ENCODE measurements around the gene PSPC1. TPM values are rescaled to one million over a fixed set of nuclear protein-coding genes. Genes with fewer than 3 reads are reported as not detected.
"Not testable (repeated sequence)": the region's sequence is repeated elsewhere in the genome, so short reads cannot be mapped to it uniquely, and the experiment has no call there.

Gene PSPC1, protein sequence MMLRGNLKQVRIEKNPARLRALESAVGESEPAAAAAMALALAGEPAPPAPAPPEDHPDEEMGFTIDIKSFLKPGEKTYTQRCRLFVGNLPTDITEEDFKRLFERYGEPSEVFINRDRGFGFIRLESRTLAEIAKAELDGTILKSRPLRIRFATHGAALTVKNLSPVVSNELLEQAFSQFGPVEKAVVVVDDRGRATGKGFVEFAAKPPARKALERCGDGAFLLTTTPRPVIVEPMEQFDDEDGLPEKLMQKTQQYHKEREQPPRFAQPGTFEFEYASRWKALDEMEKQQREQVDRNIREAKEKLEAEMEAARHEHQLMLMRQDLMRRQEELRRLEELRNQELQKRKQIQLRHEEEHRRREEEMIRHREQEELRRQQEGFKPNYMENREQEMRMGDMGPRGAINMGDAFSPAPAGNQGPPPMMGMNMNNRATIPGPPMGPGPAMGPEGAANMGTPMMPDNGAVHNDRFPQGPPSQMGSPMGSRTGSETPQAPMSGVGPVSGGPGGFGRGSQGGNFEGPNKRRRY
- total RNA-seq (ENCODE audit: low replicate concordance): 77.0 and 87.0 TPM in 2 replicates

DNA sequence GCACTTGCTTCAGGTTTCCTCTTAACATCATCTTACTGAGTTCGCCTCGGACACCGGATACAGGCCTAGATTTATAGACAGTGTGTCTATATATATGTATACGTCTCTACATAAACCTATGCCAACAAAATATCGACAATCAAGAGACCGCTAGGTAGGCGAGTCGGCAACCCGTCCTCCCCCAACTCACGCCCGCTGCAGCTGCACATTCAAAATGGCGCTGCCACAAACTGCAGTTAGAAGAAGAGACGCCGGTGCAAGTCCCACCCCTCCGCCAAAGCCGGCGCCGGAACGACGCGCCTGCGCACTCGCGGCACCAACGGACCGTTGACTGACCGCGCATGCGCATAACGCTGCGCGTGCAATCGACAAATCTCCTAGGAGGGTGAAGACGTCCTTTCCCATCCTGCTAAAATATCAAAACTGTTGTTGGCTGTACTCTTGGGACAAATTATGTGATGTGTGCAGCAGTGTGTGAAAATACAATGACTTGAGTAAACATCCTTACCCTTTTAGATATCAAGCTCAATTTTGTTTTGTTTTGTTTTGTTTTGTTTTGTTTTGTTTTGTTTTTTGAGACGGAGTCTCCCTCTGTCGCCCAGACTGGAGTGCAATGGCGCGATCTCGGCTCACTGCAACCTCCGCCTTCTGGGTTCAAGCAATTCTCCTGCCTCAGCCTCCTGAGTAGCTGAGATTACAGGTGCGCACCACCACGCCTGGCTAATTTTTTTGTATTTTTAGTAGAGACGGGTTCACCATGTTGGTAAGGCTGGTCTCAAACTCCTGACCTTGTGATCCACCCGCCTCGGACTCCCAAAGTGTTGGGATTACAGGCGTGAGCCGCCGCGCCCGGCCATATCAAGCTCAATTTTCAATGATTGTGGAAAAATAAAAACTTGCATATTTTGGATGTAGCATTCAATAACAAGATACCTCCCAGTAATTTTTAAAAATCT, at the start of gene PSPC1:
Gene PSPC1, minus strand, starts transcription at position 219 of the 956 bp plus-strand sequence. Its CDS starts 188 bp downstream, at position 31.
- Histone ChIP-seq H3K4me2 (peak within 1 kb of the TSS; percentile 84), H3K9ac (peak within 1 kb of the TSS; percentile 89), H3K27ac (peak within 1 kb of the TSS; percentile 59), H3F3A (ENCODE audit: low read depth) (peaks cover 11% of the 10 kb centered on the region), H3K79me2 (ENCODE audit: low read depth) (peaks cover 26% of the 10 kb centered on the region), H3K4me3 (peak within 1 kb of the TSS; percentile 86), H2AFZ (replicated peaks) (peak within 1 kb of the TSS; percentile 60)
- Mint-ChIP-seq H3K27ac (peak within 1 kb of the TSS; percentile 98), H3K4me3 (peak within 1 kb of the TSS; percentile 97), H3K36me3 (peaks cover 10% of the 10 kb centered on the region)
- not testable (repeated sequence) for H3K9me3 Mint-ChIP-seq; H3K4me1 Mint-ChIP-seq; H4K20me1 ChIP-seq (ENCODE audit: low read depth); H3K27me3 Mint-ChIP-seq (ENCODE audit: insufficient read depth, low read depth); H3K9me3 ChIP-seq (ENCODE audit: low read depth); H3K27me3 ChIP-seq; H3K36me3 ChIP-seq; H3K4me1 ChIP-seq
- DNase-seq (ENCODE audit: low spot score): peak; percentile 96

DNA sequence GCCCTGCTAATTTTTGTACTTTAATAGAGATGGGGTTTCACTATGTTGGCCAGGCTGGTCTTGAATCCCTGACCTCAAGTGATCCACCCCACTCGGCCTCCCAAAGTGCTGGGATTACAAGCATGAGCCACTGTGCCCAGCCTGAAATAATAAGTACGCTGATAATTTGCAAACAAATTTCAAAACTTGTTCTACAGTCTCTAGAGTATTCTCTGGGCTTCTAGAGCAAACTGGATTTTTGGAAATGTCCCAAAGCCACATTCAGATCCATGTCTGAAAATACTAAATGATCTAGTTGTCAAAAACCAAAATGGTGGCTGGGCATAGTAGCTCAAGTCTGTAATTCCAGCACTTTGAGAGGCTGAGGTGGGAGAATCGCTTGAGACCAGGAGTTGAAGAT, 39.9 kb upstream of the PSPC1 start:
- Histone ChIP-seq H3K9ac (no peak overlapping the region), H3K36me3 (peaks cover 4% of the 10 kb centered on the region), H3F3A (ENCODE audit: low read depth) (no peaks in the 10 kb centered on the region), H4K20me1 (ENCODE audit: low read depth) (peaks cover 4% of the 10 kb centered on the region), H3K4me3 (no peak overlapping the region), H3K27me3 (no peaks in the 10 kb centered on the region), H2AFZ (replicated peaks) (no peak overlapping the region), H3K27ac (no peak overlapping the region), H3K4me2 (no peak overlapping the region), H3K9me3 (ENCODE audit: low read depth) (no peaks in the 10 kb centered on the region), H3K79me2 (ENCODE audit: low read depth) (no peaks in the 10 kb centered on the region), H3K4me1 (no peaks in the 10 kb centered on the region)
- TF ChIP-seq EZH2 (IDR thresholded peaks at IDR 0.05) (no peak), EZH2phosphoT487 (IDR thresholded peaks at IDR 0.05) (no peak)
- TF ChIP-seq, protein P1, sequence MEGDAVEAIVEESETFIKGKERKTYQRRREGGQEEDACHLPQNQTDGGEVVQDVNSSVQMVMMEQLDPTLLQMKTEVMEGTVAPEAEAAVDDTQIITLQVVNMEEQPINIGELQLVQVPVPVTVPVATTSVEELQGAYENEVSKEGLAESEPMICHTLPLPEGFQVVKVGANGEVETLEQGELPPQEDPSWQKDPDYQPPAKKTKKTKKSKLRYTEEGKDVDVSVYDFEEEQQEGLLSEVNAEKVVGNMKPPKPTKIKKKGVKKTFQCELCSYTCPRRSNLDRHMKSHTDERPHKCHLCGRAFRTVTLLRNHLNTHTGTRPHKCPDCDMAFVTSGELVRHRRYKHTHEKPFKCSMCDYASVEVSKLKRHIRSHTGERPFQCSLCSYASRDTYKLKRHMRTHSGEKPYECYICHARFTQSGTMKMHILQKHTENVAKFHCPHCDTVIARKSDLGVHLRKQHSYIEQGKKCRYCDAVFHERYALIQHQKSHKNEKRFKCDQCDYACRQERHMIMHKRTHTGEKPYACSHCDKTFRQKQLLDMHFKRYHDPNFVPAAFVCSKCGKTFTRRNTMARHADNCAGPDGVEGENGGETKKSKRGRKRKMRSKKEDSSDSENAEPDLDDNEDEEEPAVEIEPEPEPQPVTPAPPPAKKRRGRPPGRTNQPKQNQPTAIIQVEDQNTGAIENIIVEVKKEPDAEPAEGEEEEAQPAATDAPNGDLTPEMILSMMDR (IDR thresholded peaks at IDR 0.05): no peak
- Mint-ChIP-seq H3K27ac (no peak overlapping the region), H3K27me3 (ENCODE audit: insufficient read depth, low read depth) (peaks cover 2% of the 10 kb centered on the region), H3K9me3 (no peaks in the 10 kb centered on the region), H3K36me3 (peaks cover 31% of the 10 kb centered on the region), H3K4me3 (no peak overlapping the region), H3K4me1 (no peaks in the 10 kb centered on the region)
- DNase-seq (ENCODE audit: low spot score): no peak

DNA sequence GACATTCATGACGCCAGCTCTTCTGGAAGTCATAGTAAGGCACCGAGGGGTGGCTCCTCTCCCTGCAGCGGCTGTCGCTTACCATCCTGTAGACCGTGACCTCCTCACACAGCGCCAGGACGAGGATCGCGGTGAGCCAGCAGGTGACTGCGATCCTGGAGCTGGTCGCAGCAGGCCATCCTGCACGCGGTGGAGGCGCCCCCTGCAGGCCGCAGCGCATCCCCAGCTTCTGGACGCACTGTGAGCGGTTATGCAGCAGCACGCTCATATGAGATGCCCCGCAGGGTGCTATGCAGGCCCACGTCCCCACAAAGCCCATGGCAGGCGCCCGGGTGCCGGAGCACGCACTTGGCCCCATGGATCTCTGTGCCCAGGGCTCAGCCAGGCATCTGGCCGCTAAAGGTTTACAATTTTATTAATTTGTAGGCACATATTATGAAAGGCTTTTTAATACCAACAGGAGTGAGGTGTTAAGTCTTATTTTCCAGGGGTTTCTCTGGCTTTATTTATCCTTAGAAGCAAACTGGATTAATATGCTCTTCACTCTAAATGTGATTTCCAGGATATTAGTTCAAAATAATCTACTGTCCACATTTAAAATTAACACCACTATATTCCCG, 35.6 kb upstream of the PSPC1 start:
- H3K4me2 ChIP-seq: no peak overlapping the region
- no peaks in the 10 kb centered on the region for H3K36me3 ChIP-seq
- TF ChIP-seq, protein P1 (IDR thresholded peaks at IDR 0.05): peak; percentile 85
- no peak for TF ChIP-seq EZH2phosphoT487 (IDR thresholded peaks at IDR 0.05)
- no peaks in the 10 kb centered on the region for H3K27me3 ChIP-seq
- H3K36me3 Mint-ChIP-seq: peaks cover 24% of the 10 kb centered on the region
- H3K27ac Mint-ChIP-seq: no peak overlapping the region
- no peaks in the 10 kb centered on the region for H3K9me3 ChIP-seq (ENCODE audit: low read depth)
- H3K27ac ChIP-seq: no peak overlapping the region
- H3K9me3 Mint-ChIP-seq: no peaks in the 10 kb centered on the region
- H3K79me2 ChIP-seq (ENCODE audit: low read depth): no peaks in the 10 kb centered on the region
- H3K4me3 Mint-ChIP-seq: no peak overlapping the region
- H3K27me3 Mint-ChIP-seq (ENCODE audit: insufficient read depth, low read depth): peaks cover 2% of the 10 kb centered on the region
- H3K4me1 Mint-ChIP-seq: no peaks in the 10 kb centered on the region
- peaks cover 4% of the 10 kb centered on the region for H4K20me1 ChIP-seq (ENCODE audit: low read depth)
- H3K4me1 ChIP-seq: no peaks in the 10 kb centered on the region
- no peak overlapping the region for H2AFZ ChIP-seq (replicated peaks)
- peak; percentile 76 for DNase-seq (ENCODE audit: low spot score)
- no peak overlapping the region for H3K9ac ChIP-seq
- no peak overlapping the region for H3K4me3 ChIP-seq
- no peaks in the 10 kb centered on the region for H3F3A ChIP-seq (ENCODE audit: low read depth)
